ENCODE measurements around the gene CHMP3.

DNA sequence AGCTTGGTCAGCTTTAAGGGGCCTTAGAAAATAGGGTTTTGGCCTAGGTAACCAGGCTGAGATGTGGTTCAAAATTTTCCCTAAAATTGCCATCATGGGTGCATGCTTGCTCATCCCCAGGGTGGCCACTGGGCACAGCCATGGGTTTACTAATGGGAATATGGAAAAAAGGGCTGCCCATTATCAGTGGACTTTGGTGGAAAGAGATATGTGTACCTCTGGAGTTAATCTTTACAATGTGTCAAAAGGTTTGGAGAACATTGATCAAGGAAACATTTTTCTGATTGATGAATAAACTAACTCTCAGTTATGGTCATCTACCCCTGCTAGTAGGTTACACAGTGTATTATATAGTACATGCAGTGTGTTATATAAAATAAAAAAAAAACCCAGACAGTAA is 109.0 kb downstream of the CHMP3 start:
- TF ChIP-seq EZH2 (IDR thresholded peaks at IDR 0.05; ENCODE audit: borderline replicate concordance, insufficient read depth, low read depth, low read length, poor library complexity, severe bottlenecking) (no peak), CTCF (IDR thresholded peaks at IDR 0.05) (no peak)

Data from B cell (primary cell).